GM21528 (cell line): ENCODE data around the gene PLG.
"Not testable (repeated sequence)": the region's sequence is repeated elsewhere in the genome, so short reads cannot be mapped to it uniquely, and the experiment has no call there.

Source experiments
- ATAC-seq: cut with Tn5 transposase; IDR thresholded peaks from one replicate; pipeline ENCODE4 v1.9.1; 2021; ENCODE audit warnings: mild to moderate bottlenecking, moderate library complexity; ENCODE audit not compliant: unreplicated experiment, low FRiP score

PLG gene

GRCh38 chr6:160701918-160702680, at the start of gene PLG:
PLG (plus strand) TSS chr6:160702244; CDS start chr6:160702305, 61 bp downstream.
- not testable (repeated sequence) for ATAC-seq

DNA sequence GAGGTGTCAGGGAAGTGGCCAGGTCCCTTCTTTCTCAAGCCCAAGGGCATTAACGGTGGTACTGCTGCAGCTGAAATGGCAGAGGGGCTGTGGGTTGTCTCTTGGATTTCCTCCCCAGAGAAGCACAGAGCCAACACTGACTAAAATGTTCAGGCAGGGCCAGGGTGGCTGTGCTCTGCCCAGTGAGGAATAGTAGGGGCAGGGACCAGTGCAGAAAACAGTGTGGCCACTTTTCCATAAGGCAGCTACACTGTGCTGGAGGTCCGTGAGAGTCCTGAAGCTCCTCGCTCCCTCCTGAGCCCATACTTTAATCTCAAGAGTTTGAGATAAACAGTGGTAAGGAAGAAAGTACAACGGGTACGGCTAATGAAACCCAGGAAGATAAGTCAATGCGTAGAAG, 42.5 kb upstream of the PLG start:
- no peak for ATAC-seq

- ATAC-seq: no peak
Measured at GRCh38 chr6:160661216-160661615, 40.8 kb upstream of the PLG start.

DNA sequence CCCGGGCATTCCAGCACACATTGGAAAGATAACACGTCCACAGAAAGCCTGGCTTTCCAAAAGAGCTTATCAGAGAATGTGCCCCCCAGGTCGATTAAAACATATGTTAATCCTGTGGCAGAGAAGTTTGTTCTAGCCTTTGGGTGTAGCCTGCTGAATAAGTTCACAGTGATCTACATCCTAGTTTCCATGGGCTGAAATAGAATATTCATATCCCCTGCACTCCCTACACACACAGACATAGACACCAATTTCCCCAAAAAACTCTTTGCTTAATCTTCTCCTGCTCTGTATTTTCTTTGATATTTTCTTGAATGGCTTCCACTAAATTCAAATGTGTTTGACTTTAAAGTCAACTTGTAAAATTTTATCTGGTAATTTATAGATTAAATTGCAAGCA, 39.6 kb upstream of the PLG start:
- no peak for ATAC-seq

GRCh38 chr6:160662842-160663241, 39.2 kb upstream of the PLG start:
- ATAC-seq: no peak

GRCh38 chr6:160664198-160664597, 37.8 kb upstream of the PLG start, which contains the start of gene LPA:
LPA (minus strand) TSS chr6:160664275; CDS start chr6:160664214, 61 bp downstream.
- ATAC-seq: not testable (repeated sequence)

DNA sequence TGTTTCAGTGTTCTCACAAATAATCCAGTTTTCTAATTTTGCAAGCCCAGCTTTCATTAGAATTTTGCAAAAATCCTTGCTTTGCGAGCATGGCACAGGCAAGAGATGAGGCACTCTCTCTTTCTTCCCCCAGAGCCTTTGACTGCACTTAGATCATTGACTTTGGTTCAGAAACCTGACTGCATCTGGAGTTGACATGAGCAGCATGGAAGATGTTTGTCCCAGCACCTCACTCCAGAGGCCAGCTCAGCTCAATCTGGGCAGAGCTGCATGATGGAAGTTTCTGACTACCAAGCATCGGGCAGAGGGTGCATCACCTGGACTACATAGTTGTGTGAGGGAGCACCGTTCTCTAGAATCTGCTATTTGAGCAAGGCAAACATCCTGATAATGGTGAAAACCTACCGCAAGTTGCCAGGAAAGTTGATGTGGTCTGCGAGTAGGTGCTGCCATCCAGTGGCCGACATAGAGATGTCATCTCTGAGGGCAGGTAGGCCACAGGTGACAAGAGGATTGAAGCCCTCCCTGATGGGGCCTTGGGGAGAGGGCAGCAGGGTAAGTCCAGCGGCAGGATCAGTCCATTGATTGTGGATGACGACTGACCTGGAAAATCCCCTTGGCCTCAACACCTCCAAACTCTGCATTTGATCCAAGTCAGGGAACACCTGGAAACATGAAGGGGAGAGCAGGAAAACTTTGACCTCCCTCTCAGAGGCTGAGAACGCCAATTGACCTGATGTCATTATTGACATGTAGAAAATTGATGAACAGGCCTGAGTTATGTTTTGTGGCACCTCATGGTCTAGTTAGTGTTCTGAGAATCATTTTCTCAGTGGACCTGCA, 34.2 kb upstream of the PLG start:
- ATAC-seq: peak; percentile 93

DNA sequence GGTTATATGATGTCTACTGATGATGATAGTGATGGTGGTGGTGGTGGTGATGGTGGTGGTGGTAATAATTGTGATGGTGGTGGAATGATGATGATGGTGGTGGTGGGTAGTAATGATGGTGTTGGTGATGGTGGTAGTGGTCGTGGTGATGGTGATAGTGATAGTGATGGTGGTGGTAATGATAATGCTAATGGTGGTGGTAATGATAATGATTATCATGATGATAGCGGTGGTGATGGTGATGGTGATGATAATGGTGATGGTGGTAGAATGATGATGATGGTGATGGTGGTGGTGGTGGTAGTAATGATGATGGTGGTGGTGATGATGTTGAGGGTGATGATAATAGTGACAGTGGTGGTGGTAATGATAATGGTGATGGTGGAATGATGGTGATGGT, 33.5 kb upstream of the PLG start:
- ATAC-seq: no peak

DNA sequence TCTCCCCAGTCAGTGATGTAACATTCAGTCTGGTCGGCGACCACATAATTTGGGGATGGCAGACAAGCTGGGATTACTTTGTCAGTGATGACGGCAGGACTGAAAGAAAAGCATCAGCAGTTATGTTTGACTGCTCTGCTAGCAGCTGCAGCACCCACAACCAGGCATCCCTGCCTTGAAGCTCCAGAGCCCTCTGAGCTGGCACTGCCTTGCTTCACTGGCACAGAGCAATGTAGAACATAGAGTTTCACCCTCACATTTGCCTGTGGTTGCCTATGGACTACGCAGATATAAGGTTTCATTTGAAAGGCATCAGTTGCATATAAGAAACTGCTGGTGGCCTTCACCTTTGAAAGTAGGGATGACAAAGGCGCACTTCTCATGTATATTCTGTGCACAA, 25.6 kb upstream of the PLG start:
- not testable (repeated sequence) for ATAC-seq

DNA sequence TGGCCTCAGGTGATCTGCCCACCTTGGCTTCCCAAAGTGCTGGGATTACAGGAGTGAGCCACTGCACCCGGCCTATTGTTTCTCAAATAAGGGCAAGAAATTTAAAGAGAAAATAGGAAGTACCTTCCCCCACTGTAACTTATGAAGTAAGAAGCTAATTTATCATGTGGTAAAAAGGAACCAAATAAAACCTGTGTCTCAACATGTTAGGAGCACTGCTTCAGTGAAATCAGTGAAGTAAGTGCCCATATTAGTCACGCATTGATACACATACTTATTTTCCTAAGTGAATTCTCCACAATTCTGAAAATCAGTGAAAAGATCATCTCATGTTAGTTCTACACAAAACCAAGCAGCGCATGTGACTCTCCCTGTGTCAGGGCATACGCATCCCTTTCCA, 23.8 kb upstream of the PLG start:
- no peak for ATAC-seq

DNA sequence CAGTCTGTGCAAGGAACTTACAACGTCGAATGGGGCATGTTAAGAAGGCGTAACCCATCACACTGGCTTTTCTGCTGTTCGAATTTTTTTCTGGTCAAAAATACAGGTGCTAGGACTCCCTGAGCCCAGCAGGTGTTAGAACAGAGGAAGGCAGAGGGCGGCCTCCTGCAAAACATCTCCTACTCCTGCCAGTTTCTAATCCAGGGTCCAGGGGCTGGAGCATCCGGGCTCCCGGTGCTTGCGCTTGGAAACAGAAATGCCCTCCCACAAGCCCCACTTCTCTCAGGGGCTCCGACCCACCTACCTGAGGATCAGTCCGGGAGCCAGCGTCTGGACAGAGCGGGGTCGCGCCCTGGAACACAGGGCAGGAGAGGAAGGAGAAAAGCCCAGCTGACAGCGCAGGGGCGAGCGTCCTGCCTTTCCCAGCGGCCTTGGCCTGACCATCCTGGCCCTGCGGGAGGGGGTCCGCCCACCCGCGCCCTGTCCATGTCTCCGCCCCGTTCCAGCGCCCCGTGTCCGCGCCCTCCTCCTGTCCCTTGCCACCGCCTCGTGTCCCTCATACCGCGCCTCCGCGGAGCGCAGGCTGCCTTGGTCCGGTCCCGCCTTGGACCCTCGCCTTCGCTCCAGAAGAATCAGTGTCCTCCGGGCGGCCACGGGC, 23.2 kb upstream of the PLG start:
- ATAC-seq: no peak

- ATAC-seq: no peak
Measured at GRCh38 chr6:160679402-160679769, 22.7 kb upstream of the PLG start.

DNA sequence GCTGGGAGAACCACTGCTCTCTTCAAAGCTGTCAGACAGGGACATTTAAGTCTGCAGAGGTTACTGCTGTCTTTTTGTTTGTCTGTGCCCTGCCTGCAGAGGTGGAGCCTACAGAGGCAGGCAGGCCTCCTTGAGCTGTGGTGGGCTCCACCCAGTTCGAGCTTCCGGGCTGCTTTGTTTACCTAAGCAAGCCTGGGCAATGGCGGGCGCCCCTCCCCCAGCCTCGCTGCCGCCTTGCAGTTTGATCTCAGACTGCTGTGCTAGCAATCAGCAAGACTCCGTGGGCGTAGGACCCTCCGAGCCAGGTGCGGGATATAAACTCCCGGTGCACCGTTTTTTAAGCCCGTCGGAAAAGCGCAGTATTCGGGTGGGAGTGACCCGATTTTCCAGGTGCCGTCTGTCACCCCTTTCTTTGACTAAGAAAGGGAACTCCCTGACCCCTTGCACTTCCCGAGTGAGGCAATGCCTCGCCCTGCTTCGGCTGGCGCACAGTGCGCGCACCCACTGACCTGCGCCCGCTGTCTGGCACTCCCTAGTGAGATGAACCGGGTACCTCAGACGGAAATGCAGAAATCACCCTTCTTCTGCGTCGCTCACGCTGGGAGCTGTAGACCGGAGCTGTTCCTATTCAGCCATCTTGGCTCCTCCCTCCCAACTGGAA, 16.8 kb upstream of the PLG start:
- not testable (repeated sequence) for ATAC-seq

DNA sequence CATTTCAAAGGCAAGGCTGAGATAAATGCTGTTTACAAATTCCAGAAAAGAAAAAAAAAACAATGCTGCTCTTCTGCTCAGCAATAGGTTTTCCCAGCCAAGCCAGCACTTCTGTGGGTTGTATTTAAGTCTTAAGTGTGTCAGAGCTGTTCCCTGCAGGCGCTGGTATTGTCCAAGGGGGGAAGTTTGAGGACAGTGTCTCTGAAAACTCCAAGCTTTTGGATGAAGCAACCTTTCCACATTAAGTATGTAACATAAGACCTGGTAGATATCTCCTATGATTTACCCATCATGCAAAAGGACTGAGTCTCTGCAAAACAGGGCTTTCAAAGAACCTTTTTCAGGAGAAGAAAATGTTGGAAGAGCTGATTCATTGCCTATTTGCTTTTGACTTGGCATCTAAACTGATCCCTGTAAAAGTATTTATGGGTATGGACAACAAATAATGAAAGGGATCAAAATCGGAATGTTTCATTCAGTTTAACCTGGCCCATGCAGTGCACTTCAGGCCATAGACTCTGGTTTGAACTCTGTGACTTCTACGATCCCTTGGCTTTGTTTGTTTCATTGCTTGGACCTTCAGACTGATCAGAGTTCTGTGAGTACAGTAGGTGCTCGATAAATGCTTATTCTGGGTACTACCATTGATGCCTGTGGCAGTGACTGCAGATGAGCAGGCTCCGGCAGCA, 16.1 kb upstream of the PLG start:
- no peak for ATAC-seq

- ATAC-seq: no peak
Measured at GRCh38 chr6:160690458-160690857, 11.6 kb upstream of the PLG start.

DNA sequence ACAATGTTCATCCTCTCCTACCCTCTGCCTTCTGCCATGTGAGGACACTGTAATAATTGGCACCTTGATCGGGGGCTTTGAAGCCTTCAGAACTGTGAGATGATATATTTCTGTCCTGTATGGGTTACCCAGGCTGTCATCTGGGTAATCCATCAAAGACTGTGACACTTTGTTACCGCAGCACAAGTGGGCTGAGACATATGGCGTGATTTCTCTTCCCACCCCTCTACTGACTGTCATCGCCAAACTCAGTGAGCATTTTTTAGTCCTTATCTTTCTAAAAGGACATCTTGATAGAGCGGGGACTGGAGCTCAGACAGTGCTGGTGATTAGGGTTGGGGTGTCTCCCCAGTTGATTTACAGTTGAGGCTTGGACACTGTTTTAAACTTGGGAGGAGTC, 10.4 kb upstream of the PLG start:
- ATAC-seq: no peak

DNA sequence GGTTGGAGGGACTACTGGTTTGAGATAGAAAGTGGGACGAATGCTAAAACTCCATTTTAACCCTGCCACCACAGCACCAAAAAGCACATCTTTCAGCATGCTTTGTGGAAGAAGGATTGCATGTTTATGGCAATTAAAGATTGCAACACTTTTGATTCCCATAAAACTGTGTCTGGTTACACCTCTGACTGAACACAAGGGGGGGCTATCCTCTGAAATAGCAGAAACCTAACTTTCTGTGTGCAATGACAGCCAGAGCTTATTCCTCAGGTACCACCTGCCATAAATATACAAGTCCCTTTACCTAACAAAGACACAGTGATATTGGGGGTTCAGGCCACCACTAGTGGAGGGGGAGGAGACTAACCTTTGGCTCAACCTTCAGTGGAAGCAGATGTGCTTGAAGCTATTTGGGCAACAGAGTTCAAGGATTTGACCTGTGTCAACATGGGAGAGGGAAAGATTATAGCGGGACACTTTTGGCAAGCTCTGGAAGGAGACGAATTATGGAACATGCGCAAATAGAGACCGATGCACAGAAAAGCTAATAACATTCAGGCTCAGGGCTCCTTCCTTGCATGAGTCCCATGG, 9.6 kb upstream of the PLG start:
- ATAC-seq: no peak

- not testable (repeated sequence) for ATAC-seq
Measured at GRCh38 chr6:160695025-160695424, 7.0 kb upstream of the PLG start.

GRCh38 chr6:160695622-160696021, 6.4 kb upstream of the PLG start:
- ATAC-seq: not testable (repeated sequence)

DNA sequence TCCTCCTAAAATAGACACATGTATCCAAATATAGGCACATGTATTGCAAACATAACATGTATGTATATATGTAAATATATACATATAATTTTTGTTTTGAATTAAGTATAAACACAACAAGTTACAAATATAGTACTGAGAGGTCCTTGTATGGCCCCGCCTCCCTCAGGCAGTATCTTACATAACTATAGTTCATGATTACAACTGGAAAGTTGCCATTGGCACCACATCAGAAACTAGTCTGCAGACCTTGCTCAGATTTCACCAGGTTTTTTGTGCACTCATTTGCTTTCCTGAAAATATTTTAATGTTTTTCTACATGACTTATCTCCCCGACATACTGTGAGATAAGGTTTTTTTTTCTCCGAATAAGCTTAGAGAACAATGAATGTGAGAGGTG, 5.2 kb upstream of the PLG start:
- ATAC-seq: not testable (repeated sequence)
